Spleen (tissue), 11 donors: ENCODE data around the gene EIF4G1. TPM values are rescaled to one million over a fixed set of nuclear protein-coding genes. Genes with fewer than 3 reads are reported as not detected.

Experiments used
- DNase-seq: peaks from one replicate; pipeline ENCODE4 v3.0.0-alpha.2; 2020
- H3K27ac ChIP-seq, 8 donors: fragments of 200-600 bp; sonication (generic) in 7 of 8; 1 replicate in 4 of 8; 2 replicates in 4 of 8; pipeline versions ENCODE4 v1.5.0 to v1.8.0; 2016 to 2021; ENCODE audit warnings: inconsistent platforms in 4 of 8, mild to moderate bottlenecking in 4 of 8, moderate library complexity in 1 of 8
- H3K27me3 ChIP-seq, 7 donors: fragments of 200-600 bp; sonication (generic) in 6 of 7; replicated peaks in 1 of 7; 1 replicate in 4 of 7; 2 replicates in 3 of 7; pipeline versions ENCODE4 v1.5.0 to v1.8.0; 2016 to 2021; ENCODE audit warnings: inconsistent platforms in 3 of 7, mild to moderate bottlenecking in 1 of 7
- H3K36me3 ChIP-seq, 6 donors: fragments of 200-600 bp; sonication (generic) in 5 of 6; 1 replicate in 4 of 6; 2 replicates in 2 of 6; pipeline versions ENCODE4 v1.5.0 to v1.8.0; 2016 to 2021; ENCODE audit warnings: inconsistent platforms in 2 of 6
- H3K4me1 ChIP-seq, 6 donors: fragments of 200-600 bp; sonication (generic) in 5 of 6; 1 replicate in 3 of 6; 2 replicates in 3 of 6; pipeline versions ENCODE4 v1.5.0 to v1.8.0; 2016 to 2021; ENCODE audit warnings: inconsistent platforms in 3 of 6
- H3K4me3 ChIP-seq, 8 donors: fragments of 200-600 bp; sonication (generic) in 7 of 8; 1 replicate in 4 of 8; 2 replicates in 4 of 8; pipeline versions ENCODE4 v1.5.0 to v1.8.0; 2016 to 2021; ENCODE audit warnings: inconsistent platforms in 4 of 8, mild to moderate bottlenecking in 4 of 8, moderate library complexity in 2 of 8
- H3K9me3 ChIP-seq, 8 donors: fragments of 200-600 bp; sonication (generic) in 7 of 8; 1 replicate in 4 of 8; 2 replicates in 4 of 8; pipeline versions ENCODE4 v1.5.0 to v1.8.0; 2016 to 2021; ENCODE audit warnings: inconsistent platforms in 4 of 8
- CTCF ChIP-seq, 11 experiments: fragments of 200-600 bp in 7 of 11; fragments of 450-650 bp in 4 of 11; sonication (generic) in 4 of 11; IDR thresholded peaks in 8 of 11; conservative IDR thresholded peaks in 3 of 11; 1 replicate in 7 of 11; 2 replicates in 4 of 11; pipeline versions ENCODE4 v1.4.0 to v1.8.0; 2016 to 2021; ENCODE audit warnings: antibody characterized with exemption in 11 of 11, inconsistent platforms in 4 of 11, mild to moderate bottlenecking in 1 of 11
- POLR2A ChIP-seq, 3 donors: fragments of 450-650 bp; IDR thresholded peaks; one replicate each; pipeline ENCODE4 v1.5.1; 2017; ENCODE audit warnings: antibody characterized with exemption in 3 of 3, mild to moderate bottlenecking in 1 of 3
- POLR2AphosphoS5 ChIP-seq, 3 donors: sonication (generic); formaldehyde crosslinking; IDR thresholded peaks; one replicate each; pipeline ENCODE4 v1.5.1; 2017; ENCODE audit warnings: antibody characterized with exemption in 3 of 3
- WGBS, 5 donors: extraction: QIAGEN DNeasy Blood & Tissue Kit in 3 of 5; methylation state at CpG; one replicate each; pipeline versions ENCODE4 v1.1.5 to v1.1.7; 2013 to 2018; 5-methylcytosine and 5-hydroxymethylcytosine counted together
- intact Hi-C: fragments of 100-400 bp; cut with DNase I; formaldehyde crosslinking; loops from one replicate; pipeline ENCODE4 v1.15.0; 2023; ENCODE audit warnings: low total_unique reads
- polyA plus RNA-seq, 3 donors: library from polyadenylated mRNA; stranded (reverse); fragments of 200-250 nt; gene quantifications; one replicate each; pipeline ENCODE4 v1.2.1, GENCODE V29; 2013
- total RNA-seq, 7 donors: library from RNA; depleted of rRNA in 3 of 7; stranded (reverse); fragments of >200 nt in 3 of 7; fragmentation: NEBNext Ultra II Directional in 4 of 7; extraction: Animal tissue kit (Norgen Biotek cat#: 25700) in 4 of 7; gene quantifications; one replicate each; pipeline versions ENCODE4 v1.1.0 to v1.2.1, GENCODE V29; 2016 to 2021
- donor health status: healthy with polysubstance abuse.
- donor health status: DM: no; HTN: no; CAD: no; lungs with moderate emphysema.
- donor health status: DM: no; HTN: no; CAD: no.
- donor health status: Bipolar disorder and iron deficiency.
- donor health status: healthy.
- donor health status: DM: no; HTN: no; CAD: no.
- donor health status: DM: yes; HTN: yes; CAD: no.

The EIF4G1 gene
- total and polyA plus RNA-seq, 10 donors: 83.4 to 294 (median 230) TPM

GRCh38 chr3:184368586-184369183, 54.3 kb downstream of the EIF4G1 start:
- peak overlapping the region in 4 of 8 donors; percentile 28 to 60 (median 50) for H3K27ac ChIP-seq
- 70 to 80% (median 73%) methylated on average over 3 of the region's 3 CpGs for WGBS, 5 donors
- no peak for TF ChIP-seq CTCF (IDR thresholded peaks at IDR 0.05 in 8 of 11, conservative IDR thresholded peaks at IDR 0.05 in 3 of 11)
- TF ChIP-seq POLR2A (IDR thresholded peaks at IDR 0.05): no peak
- TF ChIP-seq POLR2AphosphoS5 (IDR thresholded peaks at IDR 0.05): peak in 1 of 3 donors; percentile 18
- intact Hi-C loops: no loop called here
- peaks cover 3 to 65% (median 24%) of the 10 kb centered on the region in 6 donors for H3K36me3 ChIP-seq
- peaks cover 16 to 64% (median 27%) of the 10 kb centered on the region in 6 donors for H3K4me1 ChIP-seq
- DNase-seq: no peak
- no peaks in the 10 kb centered on the region for H3K9me3 ChIP-seq
- H3K4me3 ChIP-seq: no peak overlapping the region
- H3K27me3 ChIP-seq: no peaks in the 10 kb centered on the region

GRCh38 chr3:184371570-184372018, 57.2 kb downstream of the EIF4G1 start:
- Histone ChIP-seq H3K9me3 (no peaks in the 10 kb centered on the region), H3K27me3 (peaks cover 0 to 9% (median 0%) of the 10 kb centered on the region in 7 donors), H3K4me3 (no peak overlapping the region), H3K4me1 (peaks cover 6 to 41% (median 16%) of the 10 kb centered on the region in 6 donors), H3K27ac (peak overlapping the region in 3 of 8 donors; percentile 9 to 29 (median 22)), H3K36me3 (peaks cover 3 to 43% (median 19%) of the 10 kb centered on the region in 6 donors)
- peak; percentile 86 for DNase-seq
- intact Hi-C loops: loop anchor here (5.0 kb wide), 1 partner anchor 171 kb away; no protein-coding TSS in a partner anchor
- 46 to 49% (median 47%) methylated on average over 5 of the region's 5 CpGs for WGBS, 5 donors
- TF ChIP-seq CTCF (IDR thresholded peaks at IDR 0.05 in 8 of 11, conservative IDR thresholded peaks at IDR 0.05 in 3 of 11) (peak; percentile 71 to 92 (median 86)), POLR2AphosphoS5 (IDR thresholded peaks at IDR 0.05) (peak in 2 of 3 donors; percentile 65 to 67), POLR2A (IDR thresholded peaks at IDR 0.05) (no peak)

GRCh38 chr3:184372296-184372821, 58.0 kb downstream of the EIF4G1 start:
- H3K27ac ChIP-seq: peak overlapping the region in 2 of 8 donors; percentile 6 to 29
- peaks cover 0 to 14% (median 0%) of the 10 kb centered on the region in 7 donors for H3K27me3 ChIP-seq
- no peak overlapping the region for H3K4me3 ChIP-seq
- 63 to 80% (median 70%) methylated on average over 8 of the region's 8 CpGs for WGBS, 5 donors
- peaks cover 3 to 35% (median 16%) of the 10 kb centered on the region in 6 donors for H3K36me3 ChIP-seq
- intact Hi-C loops: loop anchor here (5.0 kb wide), 1 partner anchor 170 kb away; no protein-coding TSS in a partner anchor
- TF ChIP-seq POLR2A (IDR thresholded peaks at IDR 0.05): no peak
- TF ChIP-seq POLR2AphosphoS5 (IDR thresholded peaks at IDR 0.05): no peak
- no peaks in the 10 kb centered on the region for H3K9me3 ChIP-seq
- no peak for DNase-seq
- peaks cover 6 to 44% (median 16%) of the 10 kb centered on the region in 6 donors for H3K4me1 ChIP-seq

GRCh38 chr3:184372911-184373310, 58.5 kb downstream of the EIF4G1 start:
- TF ChIP-seq POLR2A (IDR thresholded peaks at IDR 0.05) (no peak), CTCF (IDR thresholded peaks at IDR 0.05 in 8 of 11, conservative IDR thresholded peaks at IDR 0.05 in 3 of 11) (no peak), POLR2AphosphoS5 (IDR thresholded peaks at IDR 0.05) (no peak)
- no peak for DNase-seq
- WGBS, 5 donors: 34 to 91% (median 81%) methylated on average over 4 to 5 of the region's 5 CpGs
- peaks cover 3 to 29% (median 12%) of the 10 kb centered on the region in 6 donors for H3K36me3 ChIP-seq
- peaks cover 0 to 19% (median 0%) of the 10 kb centered on the region in 7 donors for H3K27me3 ChIP-seq
- H3K27ac ChIP-seq: no peak overlapping the region
- H3K4me3 ChIP-seq: no peak overlapping the region
- intact Hi-C loops: loop anchor here (5.0 kb wide), 1 partner anchor 169 kb away; no protein-coding TSS in a partner anchor
- no peaks in the 10 kb centered on the region for H3K9me3 ChIP-seq
- peaks cover 6 to 49% (median 17%) of the 10 kb centered on the region in 6 donors for H3K4me1 ChIP-seq
